HG03342 (cell line): ENCODE measurements around the gene CD46.
"Not testable (repeated sequence)": the region's sequence is repeated elsewhere in the genome, so short reads cannot be mapped to it uniquely, and the experiment has no call there.

Experiments used
- ATAC-seq: cut with Tn5 transposase; IDR thresholded peaks from one replicate; pipeline ENCODE4 v1.9.1; 2021; ENCODE audit warnings: mild to moderate bottlenecking, moderate library complexity; ENCODE audit not compliant: unreplicated experiment

CD46 gene

DNA sequence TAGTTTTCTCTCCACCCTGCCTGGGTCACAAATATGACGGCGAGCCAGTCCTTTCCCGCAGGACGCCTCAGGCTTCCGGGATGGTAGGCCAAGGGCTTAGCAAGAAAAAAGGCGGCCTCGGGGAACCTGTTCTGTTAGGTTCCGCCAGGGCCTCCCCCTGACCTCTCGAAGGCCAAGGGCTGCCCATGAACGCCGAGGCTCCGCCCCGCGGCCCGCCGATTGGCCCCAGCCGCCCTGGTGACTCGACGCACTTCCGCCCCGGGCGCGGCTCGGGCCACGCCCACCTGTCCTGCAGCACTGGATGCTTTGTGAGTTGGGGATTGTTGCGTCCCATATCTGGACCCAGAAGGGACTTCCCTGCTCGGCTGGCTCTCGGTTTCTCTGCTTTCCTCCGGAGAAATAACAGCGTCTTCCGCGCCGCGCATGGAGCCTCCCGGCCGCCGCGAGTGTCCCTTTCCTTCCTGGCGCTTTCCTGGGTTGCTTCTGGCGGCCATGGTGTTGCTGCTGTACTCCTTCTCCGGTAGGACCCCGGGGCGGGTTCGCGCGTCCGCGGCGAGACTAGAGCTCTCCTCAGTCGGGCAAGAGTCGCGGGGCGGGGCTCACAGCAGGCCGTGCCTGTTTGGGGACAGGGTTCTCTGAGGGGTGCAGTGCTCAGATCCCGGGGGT lies at the start of gene CD46:
Gene CD46, plus strand, starts transcription at position 265 of the 666 bp plus-strand sequence. Its CDS starts 159 bp downstream, at position 424.
- peak; percentile 94 for ATAC-seq

- ATAC-seq: no peak
These were observed 49.5 kb upstream of the CD46 start for GRCh38 chr1:207702317-207702716.

DNA sequence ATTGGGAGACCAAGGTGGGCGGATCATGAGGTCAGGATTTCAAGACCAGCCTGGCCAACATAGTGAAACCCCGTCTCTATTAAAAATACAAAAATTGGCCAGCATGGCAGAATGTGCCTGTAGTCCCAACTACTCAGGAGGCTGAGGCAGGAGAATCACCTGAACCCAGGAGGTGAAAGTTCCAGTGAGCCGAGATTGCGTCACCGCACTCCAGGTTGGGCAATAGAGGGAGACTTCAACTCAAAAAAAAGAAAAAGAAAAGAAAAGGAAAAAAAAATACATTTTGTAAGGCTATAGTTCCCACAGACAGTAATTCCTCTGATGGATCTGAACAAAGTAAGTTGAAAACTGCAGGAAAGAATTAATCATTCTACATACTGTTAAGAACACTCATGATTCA lies 48.1 kb upstream of the CD46 start:
- no peak for ATAC-seq

GRCh38 chr1:207708004-207708403 lies 43.9 kb upstream of the CD46 start:
- ATAC-seq: not testable (repeated sequence)

- no peak for ATAC-seq
These were observed 40.6 kb upstream of the CD46 start for GRCh38 chr1:207711285-207711684.

- not testable (repeated sequence) for ATAC-seq
These were observed 39.2 kb upstream of the CD46 start for GRCh38 chr1:207712701-207713100.

DNA sequence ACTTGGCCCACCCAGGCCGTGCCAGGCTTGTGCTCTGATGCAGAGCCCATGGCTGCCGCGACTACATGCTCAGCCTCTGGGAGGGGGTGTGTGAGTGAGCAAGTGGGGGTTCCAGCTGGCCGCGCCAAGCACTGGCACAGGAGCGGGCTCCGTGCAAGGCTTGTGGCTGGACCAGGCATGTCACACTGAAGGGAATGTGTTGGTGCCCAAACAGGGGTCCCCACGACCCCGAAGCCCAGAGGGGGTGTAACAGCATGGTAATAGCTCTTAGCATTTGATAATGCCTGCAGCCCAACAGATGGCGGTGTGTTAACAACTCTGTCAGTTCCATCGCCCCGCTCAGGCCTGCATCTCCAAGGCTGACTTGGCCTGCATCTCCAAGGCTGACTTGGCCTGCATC lies 38.3 kb upstream of the CD46 start:
- no peak for ATAC-seq

GRCh38 chr1:207719234-207719633 lies 32.6 kb upstream of the CD46 start:
- no peak for ATAC-seq

- ATAC-seq: not testable (repeated sequence)
These were observed 23.5 kb upstream of the CD46 start for GRCh38 chr1:207728200-207728858.

GRCh38 chr1:207737503-207738157 lies 14.2 kb upstream of the CD46 start:
- not testable (repeated sequence) for ATAC-seq

DNA sequence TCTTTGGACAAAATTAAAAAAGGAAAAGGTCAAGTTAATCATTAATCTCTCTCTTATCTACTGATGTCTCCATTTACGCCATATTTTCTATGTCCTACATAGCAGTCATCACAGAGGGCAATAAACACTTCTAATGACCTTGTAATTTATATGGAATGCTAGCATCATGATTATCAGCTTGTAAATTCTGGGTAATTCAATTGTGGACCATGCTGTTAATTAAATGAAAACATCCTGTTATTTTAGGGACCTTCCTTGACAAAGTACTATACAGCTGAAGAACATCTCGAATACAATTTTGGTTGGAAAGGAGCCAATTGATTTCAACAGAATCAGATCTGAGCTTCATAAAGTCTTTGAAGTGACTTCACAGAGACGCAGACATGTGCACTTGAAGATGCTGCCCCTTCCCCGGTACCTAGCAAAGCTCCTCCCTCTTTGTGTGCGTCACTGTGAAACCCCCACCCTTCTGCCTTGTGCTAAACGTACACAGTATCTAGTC lies 13.6 kb upstream of the CD46 start:
- ATAC-seq: not testable (repeated sequence)

GRCh38 chr1:207740207-207740606 lies 11.6 kb upstream of the CD46 start:
- no peak for ATAC-seq

DNA sequence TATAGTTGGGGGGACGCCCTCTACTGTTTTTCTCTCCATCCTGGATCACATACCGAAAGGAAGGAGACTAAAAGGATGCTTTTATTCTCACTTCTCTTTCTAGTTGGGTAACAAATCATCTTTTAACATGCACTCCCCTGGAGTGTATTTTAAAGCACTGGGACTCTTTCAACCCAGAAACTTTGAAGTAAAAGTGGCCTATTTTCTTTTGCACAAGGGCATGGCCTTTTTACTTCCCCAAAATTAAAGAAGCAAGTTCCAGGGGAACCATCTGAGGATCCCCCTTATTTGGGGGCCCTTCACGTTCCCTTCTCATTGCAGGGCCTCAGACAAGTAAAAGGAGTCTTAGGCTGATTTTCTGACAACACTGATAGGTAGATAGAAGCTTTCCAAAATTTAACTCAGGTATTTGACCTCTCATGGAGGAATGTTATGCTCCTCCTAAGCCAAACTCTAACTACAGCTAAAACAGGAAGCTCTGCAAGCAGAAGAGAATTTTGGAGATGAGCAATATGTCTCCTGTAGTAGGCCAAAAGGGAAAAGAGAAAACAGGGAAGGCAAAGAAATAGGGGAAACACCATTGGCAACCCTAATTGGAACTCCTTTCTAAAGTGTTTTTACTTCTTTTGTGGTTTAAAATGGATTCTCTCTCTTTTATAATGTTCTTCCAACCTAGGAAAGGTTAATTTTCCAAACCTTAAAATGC lies 8.9 kb upstream of the CD46 start:
- ATAC-seq: no peak

- no peak for ATAC-seq
These were observed 7.8 kb upstream of the CD46 start for GRCh38 chr1:207744000-207744534.

DNA sequence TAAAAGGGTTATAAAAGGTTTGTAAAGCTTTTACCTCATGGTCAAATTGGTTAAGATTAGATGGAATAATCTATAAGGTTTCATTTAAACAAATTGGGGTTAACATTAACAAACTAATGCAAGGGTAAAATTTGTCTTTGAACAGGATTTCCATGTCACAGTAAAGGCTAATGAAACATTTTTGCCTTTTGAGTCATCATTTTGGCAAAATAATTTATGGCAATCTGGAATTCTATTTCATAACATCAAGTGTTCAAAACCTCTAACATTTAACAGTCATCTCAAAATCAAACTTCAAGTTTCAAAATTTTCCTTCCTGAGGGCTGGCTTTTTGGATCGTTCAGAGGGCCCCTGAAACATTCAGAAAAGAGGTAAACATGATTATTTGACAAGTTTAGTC lies 6.6 kb upstream of the CD46 start:
- no peak for ATAC-seq

DNA sequence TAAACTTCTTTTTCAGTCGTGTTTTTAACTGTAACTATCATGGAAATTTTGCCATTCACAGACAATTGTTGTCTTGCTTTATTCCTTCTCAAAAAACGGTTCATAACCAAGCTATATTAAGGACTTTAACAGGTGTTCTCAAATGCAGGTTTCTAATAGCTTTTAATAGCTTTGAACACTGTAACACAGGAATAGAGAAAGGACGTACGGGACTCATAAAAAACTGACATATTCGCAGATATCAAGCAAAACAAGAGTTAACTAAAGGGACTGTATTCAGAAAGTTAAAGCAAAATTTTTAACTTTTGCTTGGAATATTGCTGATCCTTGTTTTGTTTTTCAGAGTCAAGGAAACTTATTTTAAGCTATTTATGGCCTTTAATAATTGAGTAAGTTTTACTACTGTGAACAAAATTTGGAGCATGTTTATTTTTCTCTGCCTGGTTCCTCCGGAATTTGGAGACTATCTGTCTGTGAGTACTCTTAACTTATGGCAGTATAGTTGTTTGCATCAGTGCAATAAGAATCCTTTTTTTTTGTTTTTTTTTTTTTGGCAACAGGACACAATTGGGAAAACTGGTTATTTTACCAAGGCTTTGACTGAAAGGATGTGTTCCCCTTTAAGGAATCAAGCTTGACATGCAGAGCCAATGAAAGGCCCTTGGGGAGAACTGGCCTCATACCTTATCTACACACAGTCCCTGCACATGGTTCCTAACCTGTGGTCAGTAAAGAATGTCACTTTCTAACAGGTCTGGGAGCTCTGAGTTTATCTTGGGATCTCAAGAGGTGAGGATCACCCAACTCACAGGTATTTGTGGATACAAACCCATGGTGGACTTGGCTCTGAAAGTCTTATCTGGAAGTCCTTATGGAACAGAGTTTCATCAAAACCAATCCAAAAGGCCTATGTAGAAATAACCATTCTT lies 5.8 kb upstream of the CD46 start:
- no peak for ATAC-seq

DNA sequence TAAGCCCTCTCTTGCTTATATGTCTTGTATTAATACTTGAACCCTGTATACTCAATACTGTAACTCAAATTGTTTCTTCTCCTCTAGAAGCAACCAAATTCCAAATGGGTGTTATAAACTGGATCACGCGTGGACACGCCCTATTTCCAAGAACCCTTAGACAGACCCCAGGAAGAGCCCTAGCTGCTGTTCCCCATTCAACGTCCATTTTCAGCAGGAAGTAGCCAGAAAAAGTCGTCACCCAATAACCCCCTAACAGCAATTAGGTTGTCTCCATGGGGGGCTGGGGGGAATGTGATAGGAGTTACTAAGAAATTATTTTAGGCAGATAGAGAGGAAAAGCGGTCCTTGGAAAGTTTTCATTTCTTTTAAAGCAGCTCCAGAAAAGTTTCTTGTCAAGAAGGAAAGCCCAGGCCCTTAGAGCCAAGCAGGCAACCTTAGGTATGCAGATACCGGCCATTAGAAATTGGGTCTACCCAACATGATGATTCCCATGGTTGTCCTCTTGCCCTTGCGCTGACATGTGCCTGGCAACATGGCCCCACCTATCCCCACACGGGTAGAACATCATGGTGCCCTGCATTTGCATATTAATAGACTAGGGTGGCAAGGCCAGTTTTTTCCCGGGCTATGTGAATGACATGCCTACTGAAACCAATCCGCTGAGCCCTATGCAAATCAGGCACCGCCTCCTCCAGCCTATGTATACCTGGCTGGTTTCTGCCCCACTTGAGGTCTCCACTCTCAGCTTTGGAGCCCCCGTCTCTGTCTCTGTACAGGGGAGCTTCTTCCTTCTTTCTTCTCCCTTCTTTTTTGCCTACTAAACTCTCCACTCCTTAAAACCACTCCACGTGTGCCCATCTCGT lies 4.0 kb upstream of the CD46 start:
- no peak for ATAC-seq

GRCh38 chr1:207748737-207749528 lies 2.9 kb upstream of the CD46 start:
- no peak for ATAC-seq
